IPS-NIHi7 (cell line): Measurements from ENCODE around the gene ZNF324B.
A peak's percentile ranks its signal among the peaks of the same experiment; 100 is the strongest.
"Not testable (repeated sequence)": the region's sequence is repeated elsewhere in the genome, so short reads cannot be mapped to it uniquely, and the experiment has no call there.

Source experiments
- DNase-seq: peaks from one replicate; pipeline ENCODE4 v3.0.0; 2012; ENCODE audit warnings: mixed read lengths; ENCODE audit errors: extremely low spot score

Gene ZNF324B

GRCh38 chr19:58455306-58455705 is 3.9 kb downstream of the ZNF324B start:
- DNase-seq, result no peak

GRCh38 chr19:58456111-58456510 is 4.7 kb downstream of the ZNF324B start:
- no peak for DNase-seq

GRCh38 chr19:58460039-58460438 is 8.6 kb downstream of the ZNF324B start:
- no peak for DNase-seq

GRCh38 chr19:58466089-58466759 is 14.8 kb downstream of the ZNF324B start:
- no peak for DNase-seq

GRCh38 chr19:58466760-58467589 is 15.6 kb downstream of the ZNF324B start, which contains the start of gene ZNF324:
ZNF324 (plus strand) TSS chr19:58467080; CDS start chr19:58469186, 2,106 bp downstream.
- DNase-seq, result peak; percentile 99

- DNase-seq, result no peak
These were observed 16.9 kb downstream of the ZNF324B start for GRCh38 chr19:58468216-58468839.

- DNase-seq, result no peak
These were observed 18.0 kb downstream of the ZNF324B start for GRCh38 chr19:58469241-58470013.

- DNase-seq, result not testable (repeated sequence)
These were observed 19.6 kb downstream of the ZNF324B start for GRCh38 chr19:58470837-58471543.

- no peak for DNase-seq
These were observed 20.3 kb downstream of the ZNF324B start for GRCh38 chr19:58471736-58472135.

- DNase-seq, result no peak
These were observed 22.4 kb downstream of the ZNF324B start for GRCh38 chr19:58473775-58474174.

GRCh38 chr19:58474291-58474996 is 23.0 kb downstream of the ZNF324B start:
- no peak for DNase-seq

- no peak for DNase-seq
These were observed 23.7 kb downstream of the ZNF324B start for GRCh38 chr19:58474997-58475713.

- peak; percentile 97 for DNase-seq
These were observed 24.5 kb downstream of the ZNF324B start, which contains the start of gene ZNF446 for GRCh38 chr19:58475714-58476497. ZNF446 (plus strand) TSS chr19:58476352; CDS start chr19:58477219, 867 bp downstream.

- peak; percentile 28 for DNase-seq
These were observed 25.1 kb downstream of the ZNF324B start for GRCh38 chr19:58476498-58477015.

GRCh38 chr19:58477130-58477529 is 25.7 kb downstream of the ZNF324B start:
- no peak for DNase-seq

GRCh38 chr19:58477871-58478270 is 26.4 kb downstream of the ZNF324B start:
- no peak for DNase-seq

GRCh38 chr19:58479303-58479702 is 27.9 kb downstream of the ZNF324B start:
- DNase-seq, result no peak

GRCh38 chr19:58479736-58480480 is 28.5 kb downstream of the ZNF324B start:
- DNase-seq, result no peak
